Measurements from ENCODE around the gene WDR37.
"Not testable (repeated sequence)": the region's sequence is repeated elsewhere in the genome, so short reads cannot be mapped to it uniquely, and the experiment has no call there.

WDR37 gene

GRCh38 chr10:1044146-1044545, 12.0 kb upstream of the WDR37 start:
- no peak for DNase-seq

- no peak for DNase-seq
These were observed 11.2 kb upstream of the WDR37 start for GRCh38 chr10:1044964-1045363.

GRCh38 chr10:1045415-1045814, 10.8 kb upstream of the WDR37 start:
- no peak for DNase-seq

GRCh38 chr10:1047937-1048336, 8.2 kb upstream of the WDR37 start:
- no peak for DNase-seq

GRCh38 chr10:1048349-1048731, 7.8 kb upstream of the WDR37 start:
- DNase-seq, result no peak

GRCh38 chr10:1048732-1049424, 7.3 kb upstream of the WDR37 start, which contains the start of gene IDI1:
Gene IDI1, minus strand, starts transcription at chr10:1049119. Its CDS starts 116 bp downstream, at chr10:1049003.
- DNase-seq, result peak; percentile 95

- no peak for DNase-seq
These were observed 6.7 kb upstream of the WDR37 start for GRCh38 chr10:1049425-1049958.

GRCh38 chr10:1050145-1050544, 6.0 kb upstream of the WDR37 start:
- DNase-seq, result no peak

GRCh38 chr10:1050554-1050953, 5.6 kb upstream of the WDR37 start:
- peak; percentile 40 for DNase-seq

- no peak for DNase-seq
These were observed 1.5 kb upstream of the WDR37 start for GRCh38 chr10:1054684-1055083.

GRCh38 chr10:1057106-1057657, 997 bp downstream of the WDR37 start:
- no peak for DNase-seq

- no peak for DNase-seq
These were observed 1.8 kb downstream of the WDR37 start for GRCh38 chr10:1058017-1058416.

GRCh38 chr10:1059902-1060301, 3.7 kb downstream of the WDR37 start:
- DNase-seq, result no peak

GRCh38 chr10:1061930-1062774, 6.0 kb downstream of the WDR37 start:
- DNase-seq, result no peak

GRCh38 chr10:1063232-1063865, 7.2 kb downstream of the WDR37 start:
- peak; percentile 12 for DNase-seq

- no peak for DNase-seq
These were observed 8.7 kb downstream of the WDR37 start for GRCh38 chr10:1064964-1065247.

GRCh38 chr10:1066734-1067133, 10.5 kb downstream of the WDR37 start:
- not testable (repeated sequence) for DNase-seq

- no peak for DNase-seq
These were observed 12.5 kb downstream of the WDR37 start for GRCh38 chr10:1068380-1069361.

GRCh38 chr10:1070919-1071318, 14.7 kb downstream of the WDR37 start:
- DNase-seq, result no peak

- no peak for DNase-seq
These were observed 18.0 kb downstream of the WDR37 start for GRCh38 chr10:1074052-1074747.

GRCh38 chr10:1074748-1075308, 18.6 kb downstream of the WDR37 start:
- DNase-seq, result no peak
